Ishikawa (cell line): Measurements from ENCODE around the gene PIP4K2A.

Experiments used
- EGR1 ChIP-seq: IDR thresholded peaks from 2 replicates; pipeline ENCODE4 v1.6.1; 2012

The PIP4K2A gene

DNA sequence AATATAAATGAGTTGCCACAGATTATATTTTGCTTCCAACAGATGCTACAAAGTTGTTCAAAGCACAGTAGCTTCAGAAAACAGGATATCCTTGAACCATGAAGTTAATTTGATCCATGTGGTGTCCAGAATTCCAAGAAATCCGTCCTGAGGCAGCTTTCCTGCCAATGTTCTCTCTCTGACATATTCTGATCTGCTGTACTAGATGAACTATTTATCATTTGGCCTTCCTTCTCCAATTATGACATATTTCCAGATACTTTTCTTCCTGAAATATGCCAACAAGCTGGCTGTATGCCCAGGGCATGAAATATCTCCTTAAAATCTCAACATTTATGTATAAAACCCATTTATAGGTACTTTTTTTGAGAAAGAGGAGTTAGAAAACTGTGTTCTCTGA lies 227.9 kb downstream of the PIP4K2A start:
- TF ChIP-seq EGR1, result no peak
